Right ventricle myocardium superior (tissue), 1 donor: Measurements from ENCODE around the gene METRN. TPM values are rescaled to one million over a fixed set of nuclear protein-coding genes. Genes with fewer than 3 reads are reported as not detected.

Experiments used
- ATAC-seq: fragments of 200-7000 bp; cut with Tn5 transposase; one replicate; pipeline ENCODE4 v1.9.1; 2020; ENCODE audit warnings: mild to moderate bottlenecking; ENCODE audit not compliant: poor library complexity
- DNase-seq: peaks from one replicate; pipeline ENCODE4 v3.0.0-alpha.2; 2020
- intact Hi-C: fragments of 100-400 bp; cut with DNase I; formaldehyde crosslinking; loops from one replicate; pipeline ENCODE4 v1.11.2; 2022
- total RNA-seq: library from RNA; stranded (reverse); fragmentation: NEBNext Ultra II Directional; extraction: Animal tissue kit (Norgen Biotek cat#: 25700); gene quantifications from one replicate; pipeline ENCODE4 v1.2.1, GENCODE V29; 2021
- donor health status: DM: no; HTN: yes; CAD: no; lungs with severe emphysema.

The METRN gene
- total RNA-seq, 1 donor from 2014 or later = 59.6 TPM

DNA sequence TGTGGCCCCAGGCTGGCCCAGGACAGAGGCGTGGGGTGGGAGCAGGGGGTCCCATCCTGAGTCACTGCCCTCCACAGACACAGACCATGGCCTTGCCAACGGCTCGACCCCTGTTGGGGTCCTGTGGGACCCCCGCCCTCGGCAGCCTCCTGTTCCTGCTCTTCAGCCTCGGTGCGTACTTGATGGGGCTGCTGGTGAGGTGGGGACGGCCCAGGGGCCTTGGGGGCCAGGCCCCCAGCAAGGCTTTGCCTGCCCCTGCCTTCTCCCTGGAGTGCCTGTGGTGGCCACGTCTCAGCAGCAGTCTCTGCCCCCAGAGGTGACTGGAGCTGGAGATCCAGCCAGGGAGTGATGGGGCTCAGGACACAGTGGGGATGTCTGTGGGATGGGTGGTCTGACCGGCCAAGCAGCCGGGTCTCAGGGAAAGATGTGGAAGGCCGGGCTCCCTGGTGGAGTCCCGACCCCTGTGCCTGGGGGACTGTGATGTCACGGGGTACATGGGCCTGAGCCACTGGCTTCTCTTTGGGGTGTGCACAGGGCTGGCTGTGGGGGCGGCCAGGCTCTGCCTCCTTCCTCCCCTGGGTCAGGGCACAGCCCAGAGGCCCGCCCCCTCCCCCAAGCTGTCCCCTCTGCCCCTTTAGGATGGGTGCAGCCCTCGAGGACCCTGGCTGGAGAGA lies 47.8 kb downstream of the METRN start:
- ATAC-seq = no peak
- intact Hi-C loops = no loop called here
- no peak for DNase-seq

DNA sequence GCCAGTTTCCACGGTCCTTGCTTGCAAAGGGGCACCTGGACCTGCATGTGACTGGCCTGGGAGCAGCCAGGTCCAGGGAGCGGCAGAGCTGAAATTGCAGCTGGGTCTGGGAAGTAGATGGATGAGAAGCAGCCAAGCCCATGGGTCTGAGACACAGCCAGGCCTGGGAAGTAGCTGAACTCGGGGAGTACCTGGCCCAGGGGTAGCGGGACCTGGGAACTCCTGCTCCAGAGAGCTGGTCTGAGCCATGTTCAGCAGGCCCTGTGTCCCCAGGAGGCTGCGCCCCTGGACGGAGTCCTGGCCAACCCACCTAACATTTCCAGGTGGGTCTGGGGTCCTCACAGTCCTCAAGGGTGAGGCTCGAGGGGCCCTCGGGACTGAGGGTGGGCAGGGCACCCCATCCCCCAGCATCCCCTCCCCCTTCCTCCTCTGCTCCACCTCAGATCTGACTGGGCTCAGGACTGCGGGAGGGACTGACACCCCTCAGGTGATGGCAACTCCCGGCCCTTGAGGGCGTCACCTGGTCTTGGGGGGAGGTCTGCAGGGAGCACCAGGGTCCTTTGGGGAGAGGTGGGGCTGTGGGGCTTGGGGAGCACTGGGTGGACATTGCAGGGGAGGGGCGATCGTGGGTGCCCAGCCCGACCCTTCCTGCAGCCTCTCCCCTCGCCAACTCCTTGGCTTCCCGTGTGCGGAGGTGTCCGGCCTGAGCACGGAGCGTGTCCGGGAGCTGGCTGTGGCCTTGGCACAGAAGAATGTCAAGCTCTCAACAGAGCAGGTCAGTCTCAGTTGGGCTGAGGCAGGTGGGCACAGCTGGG lies 48.7 kb downstream of the METRN start:
- no peak for DNase-seq
- ATAC-seq = no peak
- intact Hi-C loops = no loop called here

DNA sequence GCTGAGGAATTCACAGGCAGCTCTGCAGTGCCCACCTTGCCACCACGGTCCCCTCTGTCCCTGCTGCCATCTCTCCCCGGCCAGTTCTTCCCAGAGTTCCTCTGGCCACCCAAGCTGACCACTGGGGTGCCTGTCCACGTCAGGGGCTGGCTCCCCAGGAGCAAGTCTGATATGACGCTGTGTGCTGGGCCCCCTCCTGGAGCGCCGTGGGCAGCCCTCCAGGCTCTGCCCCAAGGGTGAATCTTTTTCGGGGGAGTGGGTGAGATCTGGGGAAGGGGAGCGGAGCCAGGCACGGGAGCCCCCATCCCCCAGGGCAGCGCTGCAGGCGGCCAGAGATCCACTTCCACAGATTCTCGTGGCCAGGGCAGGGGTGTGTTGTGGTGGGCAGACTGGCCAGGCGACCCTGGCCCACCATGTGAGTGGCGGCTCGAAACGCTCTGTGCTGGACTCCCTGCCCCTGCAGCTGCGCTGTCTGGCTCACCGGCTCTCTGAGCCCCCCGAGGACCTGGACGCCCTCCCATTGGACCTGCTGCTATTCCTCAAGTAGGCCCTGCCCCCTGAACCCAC lies 49.3 kb downstream of the METRN start:
- ATAC-seq (no peak), DNase-seq (no peak)
- intact Hi-C loops = no loop called here

DNA sequence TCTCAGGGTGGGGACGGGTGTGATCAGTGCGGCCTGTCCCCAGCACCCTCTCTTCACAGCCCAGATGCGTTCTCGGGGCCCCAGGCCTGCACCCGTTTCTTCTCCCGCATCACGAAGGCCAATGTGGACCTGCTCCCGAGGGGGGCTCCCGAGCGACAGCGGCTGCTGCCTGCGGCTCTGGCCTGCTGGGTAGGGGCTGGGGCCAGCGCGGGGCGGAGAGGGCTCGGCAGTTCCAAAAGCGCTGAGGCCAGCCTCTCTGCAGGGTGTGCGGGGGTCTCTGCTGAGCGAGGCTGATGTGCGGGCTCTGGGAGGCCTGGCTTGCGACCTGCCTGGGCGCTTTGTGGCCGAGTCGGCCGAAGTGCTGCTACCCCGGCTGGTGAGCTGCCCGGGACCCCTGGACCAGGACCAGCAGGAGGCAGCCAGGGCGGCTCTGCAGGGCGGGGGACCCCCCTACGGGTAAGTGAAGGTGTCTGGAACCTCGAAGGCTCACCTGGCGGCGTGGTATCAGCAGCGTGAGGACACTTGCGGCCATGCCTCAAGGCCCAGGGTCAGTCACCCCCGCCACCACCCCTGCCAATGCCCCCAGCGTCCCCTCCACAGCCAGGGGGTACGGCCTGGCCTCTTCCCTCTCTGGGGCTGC lies 50.0 kb downstream of the METRN start:
- intact Hi-C loops = no loop called here
- no peak for ATAC-seq
- no peak for DNase-seq

DNA sequence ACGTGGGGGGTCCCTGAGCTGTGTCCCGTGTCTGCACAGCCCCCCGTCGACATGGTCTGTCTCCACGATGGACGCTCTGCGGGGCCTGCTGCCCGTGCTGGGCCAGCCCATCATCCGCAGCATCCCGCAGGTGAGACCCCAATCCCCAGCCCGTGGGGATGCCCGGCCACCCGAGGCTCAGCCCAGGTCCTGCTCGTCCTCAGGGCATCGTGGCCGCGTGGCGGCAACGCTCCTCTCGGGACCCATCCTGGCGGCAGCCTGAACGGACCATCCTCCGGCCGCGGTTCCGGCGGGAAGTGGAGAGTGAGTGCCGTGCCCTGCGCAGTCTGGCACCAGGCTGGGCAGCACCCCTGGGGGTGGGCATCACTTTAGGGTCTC lies 50.6 kb downstream of the METRN start:
- DNase-seq (no peak), ATAC-seq (no peak)
- intact Hi-C loops = no loop called here

DNA sequence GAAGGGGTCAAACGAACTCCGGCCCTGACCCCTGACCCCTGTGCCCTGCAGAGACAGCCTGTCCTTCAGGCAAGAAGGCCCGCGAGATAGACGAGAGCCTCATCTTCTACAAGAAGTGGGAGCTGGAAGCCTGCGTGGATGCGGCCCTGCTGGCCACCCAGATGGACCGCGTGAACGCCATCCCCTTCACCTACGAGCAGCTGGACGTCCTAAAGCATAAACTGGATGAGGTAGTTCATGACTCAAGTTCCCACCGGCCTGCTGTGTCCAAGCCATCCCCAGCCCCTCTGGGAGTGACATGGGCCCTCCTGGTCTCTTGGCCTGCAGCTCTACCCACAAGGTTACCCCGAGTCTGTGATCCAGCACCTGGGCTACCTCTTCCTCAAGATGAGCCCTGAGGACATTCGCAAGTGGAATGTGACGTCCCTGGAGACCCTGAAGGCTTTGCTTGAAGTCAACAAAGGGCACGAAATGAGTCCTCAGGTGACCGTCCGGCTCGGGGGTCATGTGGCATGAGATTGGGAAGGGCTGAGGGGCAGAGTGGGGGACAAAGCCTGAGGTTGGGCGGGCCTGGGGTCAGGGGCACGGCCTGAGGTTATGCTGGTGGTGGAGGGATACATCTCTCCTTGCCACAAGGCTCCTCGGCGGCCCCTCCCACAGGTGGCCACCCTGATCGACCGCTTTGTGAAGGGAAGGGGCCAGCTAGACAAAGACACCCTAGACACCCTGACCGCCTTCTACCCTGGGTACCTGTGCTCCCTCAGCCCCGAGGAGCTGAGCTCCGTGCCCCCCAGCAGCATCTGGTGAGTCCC lies 51.3 kb downstream of the METRN start:
- DNase-seq = no peak
- no peak for ATAC-seq
- intact Hi-C loops = no loop called here

DNA sequence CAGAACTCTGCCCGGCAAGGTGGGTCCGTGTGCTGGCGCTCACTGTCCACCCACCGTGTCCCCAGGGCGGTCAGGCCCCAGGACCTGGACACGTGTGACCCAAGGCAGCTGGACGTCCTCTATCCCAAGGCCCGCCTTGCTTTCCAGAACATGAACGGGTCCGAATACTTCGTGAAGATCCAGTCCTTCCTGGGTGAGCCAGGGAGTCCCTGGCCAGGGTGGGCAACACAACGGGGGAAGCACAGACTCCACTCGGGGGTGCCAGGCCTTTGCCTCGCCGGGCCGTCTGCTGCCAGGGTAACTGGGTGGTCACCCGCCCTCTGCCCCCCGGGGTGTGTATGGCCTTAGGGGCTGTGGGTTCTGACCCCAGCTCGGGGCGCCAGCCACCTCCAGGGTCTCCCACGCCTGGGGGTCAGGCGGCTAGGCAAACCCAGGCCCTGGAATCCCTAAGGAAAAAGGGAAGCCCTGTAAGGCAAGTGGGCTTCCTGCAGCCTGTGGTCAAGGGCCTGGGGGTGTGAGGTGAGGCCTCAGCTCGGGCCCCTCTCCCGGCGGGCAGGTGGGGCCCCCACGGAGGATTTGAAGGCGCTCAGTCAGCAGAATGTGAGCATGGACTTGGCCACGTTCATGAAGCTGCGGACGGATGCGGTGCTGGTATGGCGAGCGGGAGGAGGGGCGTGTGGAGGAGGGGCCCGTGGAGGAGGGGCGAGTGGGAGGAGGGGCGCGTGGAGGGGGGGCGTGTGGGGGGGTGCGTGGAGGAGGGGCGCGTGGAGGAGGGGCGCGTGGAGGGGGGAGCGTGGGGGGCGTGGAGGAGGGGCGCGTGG lies 52.1 kb downstream of the METRN start:
- intact Hi-C loops = no loop called here
- DNase-seq = no peak
- no peak for ATAC-seq

DNA sequence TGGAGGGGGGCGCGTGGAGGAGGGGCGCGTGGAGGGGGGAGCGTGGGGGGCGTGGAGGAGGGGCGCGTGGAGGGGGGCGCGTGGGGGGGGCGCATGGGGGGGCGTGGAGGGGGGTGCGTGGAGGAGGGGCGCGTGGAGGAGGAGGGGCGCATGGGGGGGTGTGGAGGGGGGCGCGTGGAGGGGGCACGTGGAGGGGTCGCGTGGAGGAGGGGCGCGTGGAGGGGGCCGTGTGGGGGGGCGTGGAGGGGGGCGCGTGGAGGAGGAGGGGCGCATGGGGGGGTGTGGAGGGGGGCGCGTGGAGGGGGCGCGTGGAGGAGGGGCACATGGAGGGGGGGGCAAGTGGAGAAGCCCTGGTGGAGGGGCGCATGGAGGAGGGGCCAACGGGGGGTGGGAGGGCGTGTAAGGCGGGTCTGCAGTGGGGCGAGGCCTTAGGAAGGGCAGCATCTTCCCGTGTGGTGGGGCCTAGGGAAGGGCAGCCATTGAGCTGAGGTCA lies 52.9 kb downstream of the METRN start:
- no peak for DNase-seq
- ATAC-seq = no peak
- intact Hi-C loops = no loop called here

DNA sequence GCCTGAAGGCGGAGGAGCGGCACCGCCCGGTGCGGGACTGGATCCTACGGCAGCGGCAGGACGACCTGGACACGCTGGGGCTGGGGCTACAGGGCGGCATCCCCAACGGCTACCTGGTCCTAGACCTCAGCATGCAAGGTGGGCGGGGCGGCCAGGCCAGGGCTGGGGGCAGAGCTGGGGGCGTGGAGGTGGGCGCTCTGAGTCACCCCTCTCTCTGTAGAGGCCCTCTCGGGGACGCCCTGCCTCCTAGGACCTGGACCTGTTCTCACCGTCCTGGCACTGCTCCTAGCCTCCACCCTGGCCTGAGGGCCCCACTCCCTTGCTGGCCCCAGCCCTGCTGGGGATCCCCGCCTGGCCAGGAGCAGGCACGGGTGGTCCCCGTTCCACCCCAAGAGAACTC lies 53.5 kb downstream of the METRN start:
- ATAC-seq (no peak), DNase-seq (no peak)
- intact Hi-C loops = no loop called here

Other genes with a start within 250 kb of the METRN start
- gene CAPN15, start 187.4 kb upstream of the METRN start, total RNA-seq = 17.7 TPM
- gene PRR35, start 154.7 kb upstream of the METRN start, total RNA-seq = not detected
- 0.38 TPM for gene NHLRC4, start 148.1 kb upstream of the METRN start, total RNA-seq
- gene PIGQ, start 145.2 kb upstream of the METRN start, total RNA-seq = 18.0 TPM
- 11.0 TPM for gene RAB40C, start 125.1 kb upstream of the METRN start, total RNA-seq
- 0.13 TPM for gene WFIKKN1, start 84.1 kb upstream of the METRN start, total RNA-seq
- 52.5 TPM for gene METTL26, start 78.8 kb upstream of the METRN start, total RNA-seq
- 205 TPM for gene MCRIP2, start 73.3 kb upstream of the METRN start, total RNA-seq
- 10.8 TPM for gene WDR90, start 65.8 kb upstream of the METRN start, total RNA-seq
- gene RHOT2, start 47.0 kb upstream of the METRN start, total RNA-seq = 81.9 TPM
- gene RHBDL1, start 39.4 kb upstream of the METRN start, total RNA-seq = 2.0 TPM
- gene STUB1, start 34.7 kb upstream of the METRN start, total RNA-seq = 126 TPM
- gene JMJD8, start 30.8 kb upstream of the METRN start, total RNA-seq = 42.4 TPM
- 7.6 TPM for gene WDR24, start 24.7 kb upstream of the METRN start, total RNA-seq
- gene FBXL16, start 9.3 kb upstream of the METRN start, total RNA-seq = not detected
- gene ANTKMT, start 6.0 kb downstream of the METRN start, total RNA-seq = 27.5 TPM
- 0.32 TPM for gene CCDC78, start 11.3 kb downstream of the METRN start, total RNA-seq
- 13.8 TPM for gene HAGHL, start 12.0 kb downstream of the METRN start, total RNA-seq
- gene CIAO3, start 25.9 kb downstream of the METRN start, total RNA-seq = 29.2 TPM
- gene MSLN, start 45.6 kb downstream of the METRN start, total RNA-seq = 1.0 TPM
- gene RPUSD1, start 73.3 kb downstream of the METRN start, total RNA-seq = 7.8 TPM
- gene CHTF18, start 73.5 kb downstream of the METRN start, total RNA-seq = 3.7 TPM
- not detected for gene GNG13, start 85.6 kb downstream of the METRN start, total RNA-seq